RKO (cell line): ENCODE data around the gene ENGASE.

Experiments
- DNase-seq: peaks from one replicate; pipeline ENCODE4 v3.0.0-alpha.2; 2016; ENCODE audit warnings: low spot score

The ENGASE gene

DNA sequence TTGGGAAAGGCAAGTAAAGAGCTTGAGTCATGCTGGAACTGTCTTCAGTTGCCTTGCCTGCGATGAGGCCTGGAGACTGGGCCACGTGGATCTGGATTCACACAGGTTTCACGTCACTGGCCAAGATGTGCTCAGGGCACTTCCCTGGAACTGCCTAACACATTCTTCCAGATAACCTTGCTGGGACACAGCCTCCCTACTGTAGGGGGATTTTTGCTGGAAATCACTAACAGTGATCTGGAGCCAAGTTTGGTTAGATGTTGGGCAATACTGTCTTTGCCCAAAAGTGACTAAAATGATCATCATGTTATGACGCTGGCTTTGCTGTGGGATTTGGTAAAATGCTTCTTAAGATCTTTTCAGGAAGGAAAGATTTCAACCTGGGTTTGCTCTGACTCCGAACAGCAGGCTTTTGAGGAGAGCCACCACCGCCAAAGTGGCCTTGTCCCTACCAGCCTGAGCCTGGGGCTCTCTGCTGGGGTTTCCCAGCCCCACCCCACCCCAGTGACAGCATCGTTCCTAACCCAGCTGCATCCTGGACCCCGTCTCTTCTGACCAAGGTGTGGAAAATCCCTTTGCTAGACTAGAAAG lies 36.0 kb upstream of the ENGASE start:
- no peak for DNase-seq

DNA sequence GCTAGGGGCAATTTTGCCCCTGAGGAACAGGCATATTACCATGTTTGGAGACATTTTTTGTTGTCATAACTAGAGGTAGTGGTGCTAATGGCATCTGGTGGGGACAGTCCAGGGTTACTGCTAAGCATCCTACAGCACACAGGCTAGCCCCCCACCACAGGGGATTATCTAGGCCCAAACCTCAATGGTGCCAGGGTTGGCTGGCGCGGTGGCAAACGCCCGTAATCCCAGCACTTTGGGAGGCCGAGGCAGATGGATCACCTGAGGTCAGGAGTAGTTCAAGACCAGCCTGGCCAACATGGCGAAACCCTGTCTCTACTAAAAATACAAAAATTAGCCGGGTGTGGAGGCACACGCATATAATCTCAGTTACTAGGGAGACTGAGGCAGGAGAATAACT lies 35.5 kb upstream of the ENGASE start:
- DNase-seq: no peak

DNA sequence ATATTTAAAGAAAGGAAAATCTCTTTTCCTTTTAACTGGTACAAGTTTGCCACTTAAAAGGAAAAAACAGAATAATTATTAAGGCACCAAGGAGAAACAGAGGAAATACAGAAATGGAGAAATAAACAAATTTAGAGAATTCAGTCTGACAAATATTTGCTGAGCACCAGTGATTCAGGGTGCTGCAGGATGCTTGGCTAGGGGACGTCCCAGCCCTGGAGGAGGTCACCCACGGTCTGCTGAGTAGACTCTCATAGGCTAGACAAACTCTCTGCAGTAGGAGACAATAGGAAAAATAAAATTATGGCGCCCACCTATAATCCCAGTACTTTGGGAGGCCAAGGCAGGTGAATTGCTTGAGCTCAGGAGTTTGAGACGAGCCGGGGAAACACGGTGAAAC lies 34.7 kb upstream of the ENGASE start:
- DNase-seq: no peak

GRCh38 chr17:79041041-79041570 lies 33.5 kb upstream of the ENGASE start:
- DNase-seq: no peak

- DNase-seq: no peak
Measured at GRCh38 chr17:79041723-79042420, 32.8 kb upstream of the ENGASE start.

DNA sequence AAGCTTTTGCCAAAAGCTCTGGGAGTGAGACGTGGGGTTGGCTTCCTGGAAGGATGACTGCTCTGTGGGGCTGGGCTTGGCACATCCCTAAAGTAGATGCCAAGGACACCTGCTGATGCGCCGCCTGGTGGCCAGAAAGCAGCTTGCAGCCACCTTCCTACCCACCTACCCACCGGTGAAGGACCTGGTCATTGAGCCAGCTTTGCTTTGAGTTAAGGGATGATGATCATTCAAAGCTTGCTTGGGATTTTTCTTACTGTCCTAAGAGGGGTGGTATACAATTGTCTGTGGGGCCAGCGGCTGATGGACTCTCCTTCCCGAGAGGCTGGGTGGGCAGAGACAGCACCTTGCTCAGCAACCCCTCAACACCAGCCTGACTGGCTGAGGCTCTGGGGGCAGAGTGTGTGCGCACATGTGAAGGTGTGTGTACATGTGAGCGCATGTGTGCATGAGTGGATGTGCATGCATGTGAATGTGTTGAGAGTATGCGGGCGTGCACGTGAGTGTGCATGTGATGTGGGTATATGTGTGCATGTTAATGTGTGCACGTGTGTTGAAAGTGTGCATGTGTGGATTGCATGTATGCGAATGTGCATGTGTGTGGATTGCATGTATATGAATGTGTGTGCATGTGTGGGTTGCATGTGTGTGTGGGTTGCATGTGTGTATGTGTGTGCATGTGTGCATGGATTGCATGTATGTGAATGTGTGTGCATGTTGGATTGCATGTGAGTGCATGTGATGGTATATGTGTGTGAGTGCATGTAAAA lies 32.0 kb upstream of the ENGASE start:
- DNase-seq: no peak

DNA sequence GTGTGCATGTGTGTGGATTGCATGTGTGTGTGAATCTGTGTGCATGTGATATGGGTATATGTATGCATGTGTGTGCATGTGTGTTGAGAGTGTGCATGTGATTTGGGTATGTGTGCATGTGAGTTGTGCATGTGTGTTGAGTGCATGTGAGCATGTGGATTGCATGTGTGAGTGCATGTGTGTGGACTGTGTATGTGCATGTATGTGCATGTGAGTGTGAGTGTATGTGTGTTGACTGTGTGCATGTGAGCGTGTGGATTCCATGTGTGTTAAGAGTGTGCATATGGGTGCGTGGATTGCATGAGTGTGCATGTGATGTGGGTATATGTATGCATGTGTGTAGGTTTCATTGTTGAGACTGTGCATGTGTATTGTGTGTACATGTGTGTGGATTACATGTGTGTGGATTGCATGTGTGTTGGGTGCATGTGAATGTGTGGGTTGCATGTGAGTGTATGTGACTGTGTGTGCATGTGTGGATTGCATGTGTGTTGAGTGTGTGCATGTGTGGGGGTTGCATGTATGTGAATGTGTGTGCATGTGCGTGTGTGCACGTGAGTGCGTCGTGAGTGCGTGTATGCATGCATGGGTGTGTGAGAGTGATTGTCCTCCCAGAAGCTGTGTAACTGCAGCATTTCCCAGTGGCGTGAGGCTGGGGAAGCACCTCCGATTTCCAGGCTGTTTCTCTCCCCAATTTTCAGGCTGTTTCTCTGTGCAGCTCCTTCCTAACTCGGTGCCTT lies 31.3 kb upstream of the ENGASE start:
- no peak for DNase-seq

- DNase-seq: no peak
Measured at GRCh38 chr17:79043931-79044320, 30.7 kb upstream of the ENGASE start.

GRCh38 chr17:79044462-79044861 lies 30.2 kb upstream of the ENGASE start:
- no peak for DNase-seq

- no peak for DNase-seq
Measured at GRCh38 chr17:79045001-79045729, 29.5 kb upstream of the ENGASE start.

- DNase-seq: peak; percentile 56
Measured at GRCh38 chr17:79045842-79046196, 28.8 kb upstream of the ENGASE start.

DNA sequence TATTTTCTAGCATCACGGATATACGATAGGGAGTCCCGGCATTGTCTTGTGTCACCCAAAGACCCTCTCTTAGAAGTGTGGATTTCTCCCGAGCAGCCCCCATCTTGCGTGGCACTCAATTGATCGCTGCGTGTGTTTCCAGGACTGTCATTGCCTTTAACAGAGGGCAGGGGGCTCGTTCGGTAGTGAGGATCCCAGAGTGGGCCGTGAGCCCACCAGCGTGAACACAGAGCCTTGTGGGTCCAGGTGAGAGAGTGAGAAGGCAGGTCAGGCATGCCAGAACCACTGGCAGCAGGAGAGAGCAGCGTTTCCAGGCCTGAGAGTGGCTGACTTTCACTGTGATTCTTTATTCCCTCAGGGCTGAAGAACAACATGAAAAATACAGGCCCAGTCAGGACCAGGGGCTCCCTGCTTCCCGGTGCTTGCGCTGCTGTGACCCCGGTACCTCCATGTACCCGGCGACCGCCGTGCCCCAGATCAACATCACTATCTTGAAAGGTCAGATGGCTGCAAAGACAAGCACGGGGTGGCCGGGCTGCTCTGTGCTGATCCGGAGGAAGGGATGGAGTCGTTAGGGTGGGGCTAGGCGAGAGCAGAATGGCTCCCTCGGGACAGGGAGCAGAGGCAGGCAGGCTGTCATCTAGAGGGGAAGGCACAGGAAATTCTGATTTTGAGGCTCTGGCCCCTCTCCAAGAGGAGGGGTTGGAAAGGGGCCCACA lies 28.3 kb upstream of the ENGASE start:
- DNase-seq: no peak

GRCh38 chr17:79046916-79047280 lies 27.7 kb upstream of the ENGASE start:
- DNase-seq: no peak

DNA sequence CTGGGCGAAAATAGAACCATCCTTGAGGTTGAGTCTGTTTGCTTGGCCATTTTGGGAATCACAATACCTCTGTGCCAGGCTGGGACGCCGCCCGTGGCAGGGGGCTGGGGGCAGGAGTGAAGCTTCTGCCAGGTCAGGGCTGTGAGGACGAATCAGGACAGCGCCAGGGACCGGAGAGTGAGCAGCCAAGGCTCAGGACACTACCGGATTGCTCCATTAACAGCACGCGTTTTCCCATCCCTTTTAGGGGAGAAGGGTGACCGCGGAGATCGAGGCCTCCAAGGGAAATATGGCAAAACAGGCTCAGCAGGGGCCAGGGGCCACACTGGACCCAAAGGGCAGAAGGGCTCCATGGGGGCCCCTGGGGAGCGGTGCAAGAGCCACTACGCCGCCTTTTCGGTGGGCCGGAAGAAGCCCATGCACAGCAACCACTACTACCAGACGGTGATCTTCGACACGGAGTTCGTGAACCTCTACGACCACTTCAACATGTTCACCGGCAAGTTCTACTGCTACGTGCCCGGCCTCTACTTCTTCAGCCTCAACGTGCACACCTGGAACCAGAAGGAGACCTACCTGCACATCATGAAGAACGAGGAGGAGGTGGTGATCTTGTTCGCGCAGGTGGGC lies 27.2 kb upstream of the ENGASE start:
- DNase-seq: no peak

DNA sequence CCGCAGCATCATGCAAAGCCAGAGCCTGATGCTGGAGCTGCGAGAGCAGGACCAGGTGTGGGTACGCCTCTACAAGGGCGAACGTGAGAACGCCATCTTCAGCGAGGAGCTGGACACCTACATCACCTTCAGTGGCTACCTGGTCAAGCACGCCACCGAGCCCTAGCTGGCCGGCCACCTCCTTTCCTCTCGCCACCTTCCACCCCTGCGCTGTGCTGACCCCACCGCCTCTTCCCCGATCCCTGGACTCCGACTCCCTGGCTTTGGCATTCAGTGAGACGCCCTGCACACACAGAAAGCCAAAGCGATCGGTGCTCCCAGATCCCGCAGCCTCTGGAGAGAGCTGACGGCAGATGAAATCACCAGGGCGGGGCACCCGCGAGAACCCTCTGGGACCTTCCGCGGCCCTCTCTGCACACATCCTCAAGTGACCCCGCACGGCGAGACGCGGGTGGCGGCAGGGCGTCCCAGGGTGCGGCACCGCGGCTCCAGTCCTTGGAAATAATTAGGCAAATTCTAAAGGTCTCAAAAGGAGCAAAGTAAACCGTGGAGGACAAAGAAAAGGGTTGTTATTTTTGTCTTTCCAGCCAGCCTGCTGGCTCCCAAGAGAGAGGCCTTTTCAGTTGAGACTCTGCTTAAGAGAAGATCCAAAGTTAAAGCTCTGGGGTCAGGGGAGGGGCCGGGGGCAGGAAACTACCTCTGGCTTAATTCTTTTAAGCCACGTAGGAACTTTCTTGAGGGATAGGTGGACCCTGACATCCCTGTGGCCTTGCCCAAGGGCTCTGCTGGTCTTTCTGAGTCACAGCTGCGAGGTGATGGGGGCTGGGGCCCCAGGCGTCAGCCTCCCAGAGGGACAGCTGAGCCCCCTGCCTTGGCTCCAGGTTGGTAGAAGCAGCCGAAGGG lies 26.4 kb upstream of the ENGASE start:
- no peak for DNase-seq

DNA sequence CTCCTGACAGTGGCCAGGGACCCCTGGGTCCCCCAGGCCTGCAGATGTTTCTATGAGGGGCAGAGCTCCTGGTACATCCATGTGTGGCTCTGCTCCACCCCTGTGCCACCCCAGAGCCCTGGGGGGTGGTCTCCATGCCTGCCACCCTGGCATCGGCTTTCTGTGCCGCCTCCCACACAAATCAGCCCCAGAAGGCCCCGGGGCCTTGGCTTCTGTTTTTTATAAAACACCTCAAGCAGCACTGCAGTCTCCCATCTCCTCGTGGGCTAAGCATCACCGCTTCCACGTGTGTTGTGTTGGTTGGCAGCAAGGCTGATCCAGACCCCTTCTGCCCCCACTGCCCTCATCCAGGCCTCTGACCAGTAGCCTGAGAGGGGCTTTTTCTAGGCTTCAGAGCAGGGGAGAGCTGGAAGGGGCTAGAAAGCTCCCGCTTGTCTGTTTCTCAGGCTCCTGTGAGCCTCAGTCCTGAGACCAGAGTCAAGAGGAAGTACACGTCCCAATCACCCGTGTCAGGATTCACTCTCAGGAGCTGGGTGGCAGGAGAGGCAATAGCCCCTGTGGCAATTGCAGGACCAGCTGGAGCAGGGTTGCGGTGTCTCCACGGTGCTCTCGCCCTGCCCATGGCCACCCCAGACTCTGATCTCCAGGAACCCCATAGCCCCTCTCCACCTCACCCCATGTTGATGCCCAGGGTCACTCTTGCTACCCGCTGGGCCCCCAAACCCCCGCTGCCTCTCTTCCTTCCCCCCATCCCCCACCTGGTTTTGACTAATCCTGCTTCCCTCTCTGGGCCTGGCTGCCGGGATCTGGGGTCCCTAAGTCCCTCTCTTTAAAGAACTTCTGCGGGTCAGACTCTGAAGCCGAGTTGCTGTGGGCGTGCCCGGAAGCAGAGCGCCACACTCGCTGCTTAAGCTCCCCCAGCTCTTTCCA lies 25.5 kb upstream of the ENGASE start:
- DNase-seq: no peak

- DNase-seq: no peak
Measured at GRCh38 chr17:79049821-79050220, 24.8 kb upstream of the ENGASE start.

- DNase-seq: no peak
Measured at GRCh38 chr17:79050551-79050950, 24.1 kb upstream of the ENGASE start.

GRCh38 chr17:79051306-79051705 lies 23.3 kb upstream of the ENGASE start:
- DNase-seq: no peak
